Body of pancreas (tissue), 4 donors: ENCODE data around the gene HECTD3.

Experiments used
- POLR2A ChIP-seq, 3 donors: fragments of 450-650 bp; IDR thresholded peaks; one replicate each; pipeline ENCODE4 v1.6.1; 2016; ENCODE audit warnings: antibody characterized with exemption in 3 of 3, mild to moderate bottlenecking in 2 of 3
- TF ChIP-seq, protein P1 (sequence below), 7 experiments: fragments of 450-650 bp in 4 of 7; fragments of 200-600 bp in 3 of 7; sonication (generic) in 3 of 7; IDR thresholded peaks; one replicate each; pipeline ENCODE4 v1.5.1; 2016 to 2019; ENCODE audit warnings: antibody characterized with exemption in 7 of 7

DNA sequence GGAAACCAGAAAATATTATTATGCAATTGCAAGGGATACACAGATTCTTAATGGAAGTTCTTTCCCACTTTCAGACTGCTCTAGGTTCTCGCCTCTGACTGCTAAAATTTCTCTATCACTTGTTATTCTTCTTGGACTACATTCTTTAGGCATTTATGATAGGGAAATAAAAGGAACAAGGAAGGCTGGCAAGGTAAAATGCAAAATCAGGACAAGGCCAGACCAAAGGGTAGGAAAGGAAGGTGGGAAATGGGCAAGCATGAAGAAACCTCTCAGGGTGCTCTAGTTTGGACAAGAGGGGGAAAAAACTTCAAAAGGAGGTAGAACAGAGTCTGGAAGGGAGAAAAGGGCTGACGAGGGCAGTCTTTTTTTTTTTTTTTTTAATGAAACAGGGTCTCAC is 27.1 kb upstream of the HECTD3 start:
- TF ChIP-seq, protein P1, sequence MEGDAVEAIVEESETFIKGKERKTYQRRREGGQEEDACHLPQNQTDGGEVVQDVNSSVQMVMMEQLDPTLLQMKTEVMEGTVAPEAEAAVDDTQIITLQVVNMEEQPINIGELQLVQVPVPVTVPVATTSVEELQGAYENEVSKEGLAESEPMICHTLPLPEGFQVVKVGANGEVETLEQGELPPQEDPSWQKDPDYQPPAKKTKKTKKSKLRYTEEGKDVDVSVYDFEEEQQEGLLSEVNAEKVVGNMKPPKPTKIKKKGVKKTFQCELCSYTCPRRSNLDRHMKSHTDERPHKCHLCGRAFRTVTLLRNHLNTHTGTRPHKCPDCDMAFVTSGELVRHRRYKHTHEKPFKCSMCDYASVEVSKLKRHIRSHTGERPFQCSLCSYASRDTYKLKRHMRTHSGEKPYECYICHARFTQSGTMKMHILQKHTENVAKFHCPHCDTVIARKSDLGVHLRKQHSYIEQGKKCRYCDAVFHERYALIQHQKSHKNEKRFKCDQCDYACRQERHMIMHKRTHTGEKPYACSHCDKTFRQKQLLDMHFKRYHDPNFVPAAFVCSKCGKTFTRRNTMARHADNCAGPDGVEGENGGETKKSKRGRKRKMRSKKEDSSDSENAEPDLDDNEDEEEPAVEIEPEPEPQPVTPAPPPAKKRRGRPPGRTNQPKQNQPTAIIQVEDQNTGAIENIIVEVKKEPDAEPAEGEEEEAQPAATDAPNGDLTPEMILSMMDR (IDR thresholded peaks at IDR 0.05) = no peak
- TF ChIP-seq POLR2A (IDR thresholded peaks at IDR 0.05) = no peak
